Mammary microvascular endothelial cell (primary cell): ENCODE data around the gene RPTOR. TPM values are rescaled to one million over a fixed set of nuclear protein-coding genes. Genes with fewer than 3 reads are reported as not detected.

Experiments
- total RNA-seq: library from RNA; depleted of rRNA; stranded (reverse); fragments of >200 nt; gene quantifications from 2 replicates; pipeline ENCODE4 v1.2.3, GENCODE V29; 2015

RPTOR gene, protein sequence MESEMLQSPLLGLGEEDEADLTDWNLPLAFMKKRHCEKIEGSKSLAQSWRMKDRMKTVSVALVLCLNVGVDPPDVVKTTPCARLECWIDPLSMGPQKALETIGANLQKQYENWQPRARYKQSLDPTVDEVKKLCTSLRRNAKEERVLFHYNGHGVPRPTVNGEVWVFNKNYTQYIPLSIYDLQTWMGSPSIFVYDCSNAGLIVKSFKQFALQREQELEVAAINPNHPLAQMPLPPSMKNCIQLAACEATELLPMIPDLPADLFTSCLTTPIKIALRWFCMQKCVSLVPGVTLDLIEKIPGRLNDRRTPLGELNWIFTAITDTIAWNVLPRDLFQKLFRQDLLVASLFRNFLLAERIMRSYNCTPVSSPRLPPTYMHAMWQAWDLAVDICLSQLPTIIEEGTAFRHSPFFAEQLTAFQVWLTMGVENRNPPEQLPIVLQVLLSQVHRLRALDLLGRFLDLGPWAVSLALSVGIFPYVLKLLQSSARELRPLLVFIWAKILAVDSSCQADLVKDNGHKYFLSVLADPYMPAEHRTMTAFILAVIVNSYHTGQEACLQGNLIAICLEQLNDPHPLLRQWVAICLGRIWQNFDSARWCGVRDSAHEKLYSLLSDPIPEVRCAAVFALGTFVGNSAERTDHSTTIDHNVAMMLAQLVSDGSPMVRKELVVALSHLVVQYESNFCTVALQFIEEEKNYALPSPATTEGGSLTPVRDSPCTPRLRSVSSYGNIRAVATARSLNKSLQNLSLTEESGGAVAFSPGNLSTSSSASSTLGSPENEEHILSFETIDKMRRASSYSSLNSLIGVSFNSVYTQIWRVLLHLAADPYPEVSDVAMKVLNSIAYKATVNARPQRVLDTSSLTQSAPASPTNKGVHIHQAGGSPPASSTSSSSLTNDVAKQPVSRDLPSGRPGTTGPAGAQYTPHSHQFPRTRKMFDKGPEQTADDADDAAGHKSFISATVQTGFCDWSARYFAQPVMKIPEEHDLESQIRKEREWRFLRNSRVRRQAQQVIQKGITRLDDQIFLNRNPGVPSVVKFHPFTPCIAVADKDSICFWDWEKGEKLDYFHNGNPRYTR (N-terminal part only)
- total RNA-seq: 25.4 and 27.6 TPM in 2 replicates

DNA sequence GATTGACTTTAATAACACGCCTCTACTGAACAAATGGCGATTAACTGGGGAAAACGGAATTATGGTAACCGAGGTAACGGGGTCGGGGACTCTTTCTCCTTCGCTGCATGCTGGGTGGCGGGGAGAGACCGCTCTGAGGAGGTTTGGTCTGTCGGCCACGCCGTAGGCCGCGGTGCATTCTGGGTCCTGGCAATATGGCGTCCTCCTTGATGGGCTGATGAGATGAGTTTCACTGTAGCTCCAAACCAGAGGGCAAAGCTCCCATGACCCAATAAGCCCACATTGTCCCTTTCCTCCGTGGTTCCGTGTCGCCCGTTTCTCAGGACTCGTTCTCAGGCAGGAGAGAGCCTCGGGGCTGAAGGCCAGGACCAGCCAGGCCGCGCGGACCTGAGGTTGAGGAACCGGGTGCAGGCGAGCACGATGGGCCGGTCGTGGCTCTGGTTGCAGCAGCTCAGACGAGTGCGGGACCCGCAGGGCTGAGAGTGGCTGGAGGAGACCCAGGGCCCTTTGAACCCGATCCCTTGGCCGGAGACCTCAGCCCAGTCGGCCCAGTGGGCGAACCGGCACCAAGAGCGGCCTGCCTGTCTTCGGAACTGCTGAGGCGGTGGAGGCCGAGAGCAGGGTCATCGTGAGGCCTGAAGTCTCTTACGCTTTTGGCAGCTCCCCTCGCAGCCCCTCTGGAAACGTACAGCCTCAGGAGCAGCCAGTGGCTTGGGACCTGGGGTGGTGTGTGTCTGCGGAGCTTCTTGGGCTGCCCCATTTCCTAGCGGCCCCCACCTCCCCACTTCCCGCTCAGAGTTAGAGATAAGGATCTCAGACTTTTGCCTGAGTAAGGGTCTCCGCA lies at the start of gene RPTOR:
RPTOR (plus strand) TSS at position 184 of the 844 bp plus-strand sequence. CDS start 792 bp downstream, outside the sequence.

DNA sequence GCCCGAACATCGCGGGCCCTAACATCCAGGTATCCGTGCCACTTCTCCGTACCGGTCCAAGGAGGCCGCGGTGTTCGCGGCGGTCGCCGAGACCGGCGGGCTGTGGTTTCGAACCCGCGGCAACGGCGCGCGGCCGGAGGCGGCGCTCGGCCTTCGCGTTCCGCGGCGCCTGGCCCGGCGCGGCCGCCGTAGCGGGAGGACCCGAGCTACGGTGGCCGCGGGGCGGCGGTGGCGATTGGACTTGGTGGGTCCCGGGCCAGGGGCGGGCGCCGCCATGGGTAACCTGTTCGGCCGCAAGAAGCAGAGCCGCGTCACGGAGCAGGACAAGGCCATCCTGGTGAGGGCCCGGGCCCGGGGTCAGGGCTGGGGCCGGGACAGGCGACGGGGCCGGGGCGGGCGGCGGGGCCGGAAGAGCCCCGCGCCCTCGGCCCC lies 447.0 kb downstream of the RPTOR start, which contains the start of gene CHMP6:
CHMP6 (plus strand) TSS at position 197 of the 432 bp plus-strand sequence; CDS start at position 275, 78 bp downstream.

Other genes with a start within 250 kb of the RPTOR start
- gene ENDOV, start 129.7 kb upstream of the RPTOR start, total RNA-seq: 11.9 and 15.7 TPM in 2 replicates
- 0.15 and 0.33 TPM in 2 replicates for gene NPTX1, start 68.2 kb upstream of the RPTOR start, total RNA-seq